ENCODE data around the gene HOXA3.
A peak's percentile ranks its signal among the peaks of the same experiment; 100 is the strongest.

The HOXA3 gene

DNA sequence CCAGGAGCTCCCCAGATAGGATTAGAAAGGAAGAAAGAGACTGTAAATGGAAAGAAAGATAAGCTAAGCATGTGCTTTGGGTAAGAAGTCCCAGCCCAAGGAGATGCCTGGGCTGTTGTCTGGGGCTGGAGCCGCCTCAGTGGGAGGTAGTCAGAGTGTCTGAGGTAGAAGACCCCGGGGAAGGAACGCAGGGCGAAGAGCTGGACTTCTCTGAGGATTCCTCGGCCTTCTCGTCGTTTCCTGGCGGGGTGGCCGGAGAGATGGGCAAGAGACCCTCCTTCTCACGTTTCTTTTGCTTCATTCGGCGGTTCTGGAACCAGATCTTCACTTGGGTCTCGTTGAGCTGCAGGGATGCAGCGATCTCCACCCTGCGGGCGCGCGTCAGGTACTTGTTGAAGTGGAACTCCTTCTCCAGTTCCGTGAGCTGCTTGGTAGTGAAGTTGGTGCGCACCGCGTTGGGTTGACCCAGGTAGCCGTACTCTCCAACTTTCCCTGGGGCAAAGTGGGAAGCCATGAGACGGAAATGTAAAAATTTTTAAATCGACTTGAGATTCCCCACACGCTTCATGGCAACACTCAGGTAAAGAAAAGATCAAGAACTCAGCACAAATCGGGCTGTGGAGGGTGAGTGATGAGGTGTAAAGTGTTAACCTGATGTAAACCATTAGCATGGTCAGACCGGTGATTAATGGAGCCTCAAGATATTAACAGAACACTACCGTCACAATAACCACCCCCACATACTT, 57.9 kb downstream of the HOXA3 start:
- H3K27me3 ChIP-seq = peaks cover 84% of the 10 kb centered on the region

DNA sequence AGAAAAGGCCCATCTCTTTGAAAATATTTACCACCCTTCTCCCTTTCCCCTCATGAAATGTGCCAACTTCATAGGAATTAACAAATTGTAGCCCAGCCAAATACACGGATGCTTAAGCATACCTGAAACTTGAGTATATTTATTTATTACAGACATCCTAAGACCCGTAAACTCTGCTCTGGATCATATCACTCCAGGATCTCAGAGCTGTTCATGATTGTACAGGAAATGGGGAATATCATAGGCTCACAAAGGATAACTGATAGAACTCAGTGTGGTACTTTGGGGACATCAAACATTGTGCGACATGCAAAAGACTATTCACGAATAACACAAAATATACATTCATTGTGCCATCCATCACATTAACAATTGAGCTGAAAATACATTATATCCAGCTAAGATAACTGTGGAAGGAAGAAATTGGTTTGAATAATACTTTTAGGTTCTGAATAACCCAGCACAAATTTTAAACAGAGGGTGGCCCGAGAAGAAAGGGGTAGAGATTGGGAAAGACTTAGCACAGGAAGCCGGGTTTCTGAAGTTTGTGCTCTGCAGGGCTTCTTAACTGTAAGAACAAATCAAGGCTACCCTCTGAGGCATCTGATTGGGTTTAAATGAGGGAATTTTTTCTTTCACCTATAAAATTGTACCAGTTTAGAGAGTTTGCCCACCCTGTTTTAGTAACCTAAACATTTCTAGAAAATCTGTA, 59.0 kb downstream of the HOXA3 start:
- H3K4me3 ChIP-seq (ENCODE audit: low read depth in 1 of 2, low read length in 1 of 2) = no peak overlapping the region
- TF ChIP-seq, protein P1, sequence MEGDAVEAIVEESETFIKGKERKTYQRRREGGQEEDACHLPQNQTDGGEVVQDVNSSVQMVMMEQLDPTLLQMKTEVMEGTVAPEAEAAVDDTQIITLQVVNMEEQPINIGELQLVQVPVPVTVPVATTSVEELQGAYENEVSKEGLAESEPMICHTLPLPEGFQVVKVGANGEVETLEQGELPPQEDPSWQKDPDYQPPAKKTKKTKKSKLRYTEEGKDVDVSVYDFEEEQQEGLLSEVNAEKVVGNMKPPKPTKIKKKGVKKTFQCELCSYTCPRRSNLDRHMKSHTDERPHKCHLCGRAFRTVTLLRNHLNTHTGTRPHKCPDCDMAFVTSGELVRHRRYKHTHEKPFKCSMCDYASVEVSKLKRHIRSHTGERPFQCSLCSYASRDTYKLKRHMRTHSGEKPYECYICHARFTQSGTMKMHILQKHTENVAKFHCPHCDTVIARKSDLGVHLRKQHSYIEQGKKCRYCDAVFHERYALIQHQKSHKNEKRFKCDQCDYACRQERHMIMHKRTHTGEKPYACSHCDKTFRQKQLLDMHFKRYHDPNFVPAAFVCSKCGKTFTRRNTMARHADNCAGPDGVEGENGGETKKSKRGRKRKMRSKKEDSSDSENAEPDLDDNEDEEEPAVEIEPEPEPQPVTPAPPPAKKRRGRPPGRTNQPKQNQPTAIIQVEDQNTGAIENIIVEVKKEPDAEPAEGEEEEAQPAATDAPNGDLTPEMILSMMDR (IDR thresholded peaks at IDR 0.05) = no peak
- H3K36me3 ChIP-seq = peaks cover 8% of the 10 kb centered on the region
- H3K27ac ChIP-seq = no peak overlapping the region
- no peaks in the 10 kb centered on the region for H3K9me3 ChIP-seq
- peaks cover 84% of the 10 kb centered on the region for H3K27me3 ChIP-seq
- H3K4me1 ChIP-seq (ENCODE audit: control insufficient read depth in 1 of 2, insufficient read depth in 1 of 2, low read depth in 1 of 2, low read length in 1 of 2) = peaks cover 26 to 28% of the 10 kb centered on the region in 2 experiments

More for the DNA sequence above, 57.9 kb downstream of the HOXA3 start:
- Histone ChIP-seq H3K4me1 (ENCODE audit: control insufficient read depth in 1 of 2, insufficient read depth in 1 of 2, low read depth in 1 of 2, low read length in 1 of 2) (peaks cover 32 to 36% of the 10 kb centered on the region in 2 experiments), H3K27ac (no peak overlapping the region), H3K4me3 (ENCODE audit: low read depth in 1 of 2, low read length in 1 of 2) (peak overlapping the region in 1 of 2 experiments; percentile 99), H3K9me3 (no peaks in the 10 kb centered on the region), H3K36me3 (peaks cover 18% of the 10 kb centered on the region)
- TF ChIP-seq, protein P1 (IDR thresholded peaks at IDR 0.05) = no peak

DNA sequence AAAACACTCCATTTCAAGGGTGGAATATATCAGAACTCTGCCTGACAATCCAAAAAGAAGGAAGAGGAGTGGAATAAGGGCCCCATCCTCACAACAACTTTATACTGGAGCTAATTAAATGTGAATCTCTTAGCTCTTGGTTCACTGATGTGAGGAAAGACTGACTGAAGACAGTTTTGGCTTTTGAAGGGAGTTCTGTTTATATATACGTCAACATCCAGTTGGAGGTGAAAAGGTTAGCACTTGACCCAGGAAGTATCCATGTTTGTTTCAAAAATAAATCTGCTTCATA, 59.6 kb downstream of the HOXA3 start:
- no peak overlapping the region for H3K27ac ChIP-seq

DNA sequence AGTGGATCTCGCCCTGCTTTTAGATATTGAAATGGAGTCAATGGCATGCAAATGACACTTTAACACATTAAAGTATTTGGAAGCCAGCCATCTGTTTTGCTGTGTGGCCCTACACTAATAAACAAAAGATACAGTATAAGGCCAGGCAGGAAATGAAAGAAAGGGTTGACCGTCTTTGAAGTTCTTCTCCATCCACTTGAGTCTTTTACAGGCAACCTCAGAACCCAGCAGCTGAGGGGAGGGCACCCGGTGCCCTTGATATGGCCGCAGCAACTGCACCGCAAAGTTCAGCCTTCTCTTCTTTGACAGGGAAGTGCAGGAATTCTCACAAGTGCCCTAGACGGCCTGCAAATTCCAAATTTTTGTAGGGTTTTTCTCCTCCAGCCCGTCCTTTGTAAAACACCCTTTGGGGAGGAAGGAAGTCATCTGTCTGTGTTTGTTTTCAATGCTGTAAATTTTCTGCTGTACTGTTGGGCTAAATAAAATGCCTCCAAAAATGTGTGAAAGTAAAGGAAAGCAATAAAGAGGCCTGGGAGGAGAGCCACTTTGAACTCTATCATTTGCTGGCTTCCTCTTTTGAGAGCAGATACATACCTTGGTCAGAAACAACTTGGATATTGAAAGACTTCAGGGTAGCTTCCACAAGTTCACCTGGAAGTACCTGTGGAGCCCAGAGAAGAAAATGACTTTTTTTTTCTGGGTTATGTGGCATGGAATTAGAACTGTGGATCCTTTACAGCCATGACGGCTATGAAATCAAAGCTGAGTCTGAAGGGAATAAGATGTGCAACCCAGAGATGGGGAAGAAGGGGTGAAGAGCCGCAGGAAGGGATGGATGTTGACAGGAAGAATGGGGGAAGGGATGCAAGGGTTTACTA, 60.2 kb downstream of the HOXA3 start:
- H3K36me3 ChIP-seq = no peaks in the 10 kb centered on the region
- no peak overlapping the region for H3K4me3 ChIP-seq (ENCODE audit: low read depth in 1 of 2, low read length in 1 of 2)
- no peaks in the 10 kb centered on the region for H3K9me3 ChIP-seq
- TF ChIP-seq, protein P1 (IDR thresholded peaks at IDR 0.05) = no peak
- peaks cover 84% of the 10 kb centered on the region for H3K27me3 ChIP-seq
- no peak overlapping the region for H3K27ac ChIP-seq
- peaks cover 14 to 24% of the 10 kb centered on the region in 2 experiments for H3K4me1 ChIP-seq (ENCODE audit: control insufficient read depth in 1 of 2, insufficient read depth in 1 of 2, low read depth in 1 of 2, low read length in 1 of 2)

More for the DNA sequence above, 59.6 kb downstream of the HOXA3 start:
- no peaks in the 10 kb centered on the region for H3K9me3 ChIP-seq
- H3K36me3 ChIP-seq = peaks cover 2% of the 10 kb centered on the region
- TF ChIP-seq, protein P1 (IDR thresholded peaks at IDR 0.05) = no peak
- peaks cover 20 to 28% of the 10 kb centered on the region in 2 experiments for H3K4me1 ChIP-seq (ENCODE audit: control insufficient read depth in 1 of 2, insufficient read depth in 1 of 2, low read depth in 1 of 2, low read length in 1 of 2)
- H3K27me3 ChIP-seq = peaks cover 84% of the 10 kb centered on the region
- no peak overlapping the region for H3K4me3 ChIP-seq (ENCODE audit: low read depth in 1 of 2, low read length in 1 of 2)

DNA sequence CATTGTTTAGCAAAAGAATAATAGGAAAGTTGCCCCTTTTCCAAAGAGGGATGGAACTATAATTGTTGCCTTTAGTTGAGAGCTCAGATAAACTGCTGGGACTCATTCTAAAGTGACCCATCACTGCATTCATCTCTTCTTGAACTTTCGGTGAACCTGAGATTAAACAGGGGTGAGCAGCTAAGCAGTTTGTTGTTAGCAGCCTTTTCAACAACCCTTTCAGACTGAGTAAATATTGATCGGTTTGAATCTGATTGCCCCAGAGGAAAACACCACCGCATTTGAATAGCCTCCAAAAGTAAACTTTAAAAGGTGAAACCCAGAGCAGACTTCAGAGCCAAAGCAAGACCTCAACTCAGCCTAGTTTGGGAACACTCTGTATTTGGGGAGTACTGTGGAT, 61.3 kb downstream of the HOXA3 start:
- Histone ChIP-seq H3K27ac (no peak overlapping the region), H3K4me3 (ENCODE audit: low read depth in 1 of 2, low read length in 1 of 2) (no peak overlapping the region), H3K27me3 (peaks cover 95% of the 10 kb centered on the region), H3K9me3 (no peaks in the 10 kb centered on the region), H3K4me1 (ENCODE audit: control insufficient read depth in 1 of 2, insufficient read depth in 1 of 2, low read depth in 1 of 2, low read length in 1 of 2) (peaks cover 9 to 23% of the 10 kb centered on the region in 2 experiments), H3K36me3 (no peaks in the 10 kb centered on the region)
- TF ChIP-seq, protein P1 (IDR thresholded peaks at IDR 0.05) = no peak
